WERI-Rb-1 (cell line): ENCODE data around the gene RUVBL1.

ENCODE experiments used
- DNase-seq: peaks from one replicate; pipeline ENCODE4 v3.0.0-alpha.2; 2020
- H3K27ac ChIP-seq: fragments of 250-450 bp; sonication (Bioruptor Pico); 2 replicates; pipeline ENCODE4 v1.5.1; 2020; ENCODE audit warnings: mild to moderate bottlenecking, moderate library complexity
- H3K27me3 ChIP-seq: fragments of 250-450 bp; sonication (Bioruptor Pico); 2 replicates; pipeline ENCODE4 v1.5.1; 2021; ENCODE audit warnings: mild to moderate bottlenecking, low read depth, moderate library complexity; ENCODE audit not compliant: insufficient read depth, severe bottlenecking
- H3K36me3 ChIP-seq: fragments of 250-450 bp; sonication (Bioruptor Pico); 2 replicates; pipeline ENCODE4 v1.5.1; 2020; ENCODE audit warnings: mild to moderate bottlenecking, moderate library complexity
- H3K4me3 ChIP-seq: 2 replicates; pipeline ENCODE4 v1.5.1; 2011; ENCODE audit warnings: low read depth, mild to moderate bottlenecking, control low read depth, low read length
- H3K9me3 ChIP-seq: fragments of 250-450 bp; sonication (Bioruptor Pico); 2 replicates; pipeline ENCODE4 v1.5.1; 2021; ENCODE audit warnings: mild to moderate bottlenecking, moderate library complexity; ENCODE audit not compliant: severe bottlenecking
- CTCF ChIP-seq: IDR thresholded peaks from 2 replicates; pipeline ENCODE4 v1.5.1; 2011; ENCODE audit warnings: low read depth, mild to moderate bottlenecking, control low read depth, inconsistent platforms, low read length

RUVBL1 gene

GRCh38 chr3:128098234-128098633 is 25.4 kb downstream of the RUVBL1 start:
- peaks cover 80% of the 10 kb centered on the region for H3K36me3 ChIP-seq
- H3K27ac ChIP-seq: no peak overlapping the region
- no peaks in the 10 kb centered on the region for H3K9me3 ChIP-seq
- no peaks in the 10 kb centered on the region for H3K27me3 ChIP-seq
- no peak for TF ChIP-seq CTCF
- no peak overlapping the region for H3K4me3 ChIP-seq
- no peak for DNase-seq

DNA sequence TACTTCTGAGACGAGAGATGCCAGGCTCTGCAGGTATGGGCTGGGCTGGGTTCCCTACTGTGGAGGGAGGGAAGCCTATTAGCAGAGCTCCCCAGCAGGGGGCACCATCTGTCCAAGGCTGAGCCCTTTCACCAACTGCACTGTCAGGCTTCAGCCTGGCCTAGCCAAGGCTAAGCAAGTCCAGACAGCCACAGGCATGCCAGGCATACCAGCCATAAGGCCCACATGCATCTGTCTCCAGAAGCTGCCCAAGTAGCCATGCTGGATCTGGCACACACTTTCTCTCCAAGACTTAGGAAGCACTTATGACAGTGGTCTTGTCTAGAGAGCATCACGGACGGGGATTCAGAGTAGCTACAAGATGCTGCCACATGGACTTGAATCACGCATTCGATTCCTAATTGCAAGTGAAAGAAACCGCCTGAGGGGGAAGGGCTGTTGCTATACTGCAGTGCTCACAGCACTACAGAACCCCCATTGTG is 28.3 kb downstream of the RUVBL1 start:
- peak; percentile 79 for DNase-seq
- peak; percentile 91 for TF ChIP-seq CTCF
- H3K27ac ChIP-seq: peak overlapping the region; percentile 42; the same call in 1 of the 2 replicates
- H3K4me3 ChIP-seq: no peak overlapping the region
- peaks cover 72% of the 10 kb centered on the region for H3K36me3 ChIP-seq
- no peaks in the 10 kb centered on the region for H3K27me3 ChIP-seq
- H3K9me3 ChIP-seq: no peaks in the 10 kb centered on the region

- no peak for DNase-seq
- no peak for TF ChIP-seq CTCF
- no peak overlapping the region for H3K27ac ChIP-seq
- no peaks in the 10 kb centered on the region for H3K27me3 ChIP-seq
- no peaks in the 10 kb centered on the region for H3K9me3 ChIP-seq
- H3K36me3 ChIP-seq: peaks cover 66% of the 10 kb centered on the region
- H3K4me3 ChIP-seq: no peak overlapping the region
Measured at GRCh38 chr3:128094295-128095151, 29.1 kb downstream of the RUVBL1 start.

GRCh38 chr3:128091586-128091985 is 32.0 kb downstream of the RUVBL1 start:
- Histone ChIP-seq H3K9me3 (no peaks in the 10 kb centered on the region), H3K4me3 (no peak overlapping the region), H3K27me3 (no peaks in the 10 kb centered on the region), H3K36me3 (peaks cover 51% of the 10 kb centered on the region), H3K27ac (no peak overlapping the region)
- no peak for DNase-seq
- TF ChIP-seq CTCF: no peak

GRCh38 chr3:128089135-128089534 is 34.5 kb downstream of the RUVBL1 start:
- H3K27me3 ChIP-seq: no peaks in the 10 kb centered on the region
- no peak overlapping the region for H3K27ac ChIP-seq
- peaks cover 50% of the 10 kb centered on the region for H3K36me3 ChIP-seq
- no peak for DNase-seq
- no peak overlapping the region for H3K4me3 ChIP-seq
- H3K9me3 ChIP-seq: no peaks in the 10 kb centered on the region
- no peak for TF ChIP-seq CTCF
